OCI-LY7 (cell line): ENCODE measurements around the gene KCNJ16. TPM values are rescaled to one million over a fixed set of nuclear protein-coding genes. Genes with fewer than 3 reads are reported as not detected.

Experiments used
- BruUV-seq: library from RNA; stranded (reverse); fragments of 400-500 nt; replicated peaks from 2 replicates; lab custom pipeline; 2021; lab: Mats Ljungman, UMichigan
- CTCF ChIA-PET: fragments of 300-600 bp; sonication (Branson Sonifier 250); formaldehyde crosslinking; loops from one replicate; lab custom pipeline; 2022; ENCODE audit warnings: antibody characterized with exemption; ENCODE audit not compliant: unreplicated experiment; lab: Charles Lee
- POLR2A ChIA-PET: fragments of 300-600 bp; sonication (Branson Sonifier 250); formaldehyde crosslinking; loops from one replicate; lab custom pipeline; 2022; ENCODE audit warnings: antibody characterized with exemption; lab: Charles Lee
- DNase-seq: peaks from one replicate; pipeline ENCODE4 v3.0.0-alpha.2; 2015; ENCODE audit warnings: low spot score
- H2AFZ ChIP-seq: fragments of 200-600 bp; sonication (generic), shearing (Covaris generic); 2 replicates; pipeline ENCODE4 v1.6.1; 2014; ENCODE audit warnings: mild to moderate bottlenecking, antibody characterized with exemption, low read length, moderate library complexity
- H3K27ac ChIP-seq: fragments of 200-600 bp; sonication (generic); 2 replicates; pipeline ENCODE4 v1.5.1; 2014; ENCODE audit warnings: mixed run types, low read depth, mild to moderate bottlenecking, moderate library complexity, low read length, inconsistent platforms; ENCODE audit not compliant: poor library complexity, severe bottlenecking
- H3K36me3 ChIP-seq: fragments of 200-600 bp; sonication (generic); 2 replicates; pipeline ENCODE4 v1.6.1; 2014; ENCODE audit warnings: mild to moderate bottlenecking, antibody characterized with exemption, low read length, moderate library complexity, mixed read lengths; ENCODE audit not compliant: insufficient read depth
- H3K4me1 ChIP-seq: fragments of 200-600 bp; sonication (generic); 2 replicates; pipeline ENCODE4 v1.5.1; 2014; ENCODE audit warnings: mild to moderate bottlenecking, low read length; ENCODE audit not compliant: insufficient read depth, poor library complexity, severe bottlenecking
- H3K4me2 ChIP-seq: fragments of 200-600 bp; sonication (generic); 2 replicates; pipeline ENCODE4 v1.6.1; 2014; ENCODE audit warnings: mild to moderate bottlenecking, low read length
- H3K4me3 ChIP-seq: fragments of 200-600 bp; sonication (generic); 2 replicates; pipeline ENCODE4 v1.5.1; 2014; ENCODE audit warnings: mild to moderate bottlenecking, low read depth, low read length; ENCODE audit not compliant: poor library complexity, severe bottlenecking
- H3K79me2 ChIP-seq: fragments of 200-600 bp; sonication (generic); 2 replicates; pipeline ENCODE4 v1.6.1; 2016; ENCODE audit warnings: low read depth, mild to moderate bottlenecking, low read length, moderate library complexity, mixed read lengths; ENCODE audit not compliant: insufficient read depth
- H3K9me2 ChIP-seq: fragments of 200-600 bp; sonication (generic); 2 replicates; pipeline ENCODE4 v1.6.1; 2016; ENCODE audit warnings: mild to moderate bottlenecking, low read length, mixed read lengths; ENCODE audit not compliant: insufficient read depth
- H3K9me3 ChIP-seq: fragments of 200-600 bp; sonication (generic); 2 replicates; pipeline ENCODE4 v1.6.1; 2014; ENCODE audit warnings: mild to moderate bottlenecking, mixed run types, low read length, mixed read lengths
- H4K20me1 ChIP-seq: fragments of 200-600 bp; sonication (generic); 2 replicates; pipeline ENCODE4 v1.6.1; 2014; ENCODE audit warnings: mild to moderate bottlenecking, antibody characterized with exemption, low read length, moderate library complexity, mixed read lengths; ENCODE audit not compliant: insufficient read depth
- CTCF ChIP-seq: fragments of 200-600 bp; sonication (generic); conservative IDR thresholded peaks from 2 replicates; pipeline ENCODE4 v1.5.1; 2014; ENCODE audit warnings: mild to moderate bottlenecking, antibody characterized with exemption, low read length, moderate library complexity, mixed read lengths
- EZH2phosphoT487 ChIP-seq: fragments of 200-600 bp; sonication (generic); IDR thresholded peaks from 2 replicates; pipeline ENCODE4 v1.6.1; 2018; ENCODE audit warnings: low read depth, borderline replicate concordance, mild to moderate bottlenecking, mixed run types, antibody characterized with exemption, low read length, moderate library complexity, mixed read lengths
- intact Hi-C: fragments of 100-400 bp; cut with micrococcal nuclease; formaldehyde crosslinking; loops from one replicate; pipeline ENCODE4 v1.10.0; 2022; ENCODE audit not compliant: unreplicated experiment
- total RNA-seq, 2 experiments: library from RNA; depleted of rRNA in 1 of 2; stranded (reverse); fragments of >200 nt in 1 of 2; shearing (Covaris generic) in 1 of 2; gene quantifications; 2 replicates each; pipeline ENCODE4 v1.2.3, GENCODE V29; 2014 to 2022

Gene KCNJ16
- total RNA-seq, 2 experiments from 2014 or later = not detected

DNA sequence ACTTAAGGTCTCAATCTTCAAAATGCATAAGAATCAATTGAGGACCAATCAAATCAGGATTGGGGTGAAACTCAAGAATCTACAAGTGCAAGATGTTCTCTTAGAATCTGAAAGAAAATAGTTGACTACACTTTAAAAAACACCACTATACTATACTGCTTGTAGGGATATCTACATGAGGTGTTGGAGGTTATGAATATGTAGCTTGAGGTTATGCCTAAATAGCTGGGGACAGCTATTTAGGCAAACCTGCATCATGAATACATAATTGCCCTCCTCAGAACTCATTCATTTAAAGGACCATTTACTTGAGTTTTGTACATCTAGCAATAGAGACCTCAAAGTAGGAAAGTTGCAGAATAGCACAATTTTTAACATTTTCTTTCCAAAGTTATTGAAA is 40.1 kb downstream of the KCNJ16 start:
- DNase-seq = no peak
- Histone ChIP-seq H3K27ac (no peak overlapping the region), H3K4me1 (no peaks in the 10 kb centered on the region), H3K9me2 (no peaks in the 10 kb centered on the region), H4K20me1 (no peaks in the 10 kb centered on the region), H3K79me2 (no peaks in the 10 kb centered on the region), H2AFZ (no peak overlapping the region), H3K4me3 (no peak overlapping the region), H3K36me3 (no peaks in the 10 kb centered on the region), H3K9me3 (no peaks in the 10 kb centered on the region), H3K4me2 (no peak overlapping the region)
- ChIA-PET CTCF (no interaction called here), POLR2A (interaction anchor here (1.0 kb wide), 1 partner anchor 11 kb away, joined by 3 read pairs; no protein-coding TSS in a partner anchor)
- no peak for TF ChIP-seq CTCF
- TF ChIP-seq EZH2phosphoT487 = no peak
- intact Hi-C loops = no loop called here
- no TSS peak for BruUV-seq

DNA sequence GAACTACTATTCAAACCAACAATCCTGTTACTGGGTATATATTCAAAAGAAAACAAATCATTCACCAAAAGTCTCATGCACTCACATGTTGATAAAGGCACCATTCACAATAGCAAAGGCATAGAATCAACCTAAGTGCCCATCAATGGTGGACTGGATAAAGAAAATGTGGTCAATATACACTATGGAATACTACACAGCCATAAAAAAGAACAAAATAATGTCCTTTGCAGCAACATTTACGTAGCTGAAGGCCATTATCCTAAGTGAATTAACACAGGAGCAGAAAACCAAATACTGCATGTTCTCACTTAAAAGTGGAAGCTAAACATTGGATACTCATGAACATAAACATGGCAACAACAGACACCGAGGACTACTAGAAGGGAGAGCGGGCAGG is 41.9 kb downstream of the KCNJ16 start:
- Histone ChIP-seq H4K20me1 (no peaks in the 10 kb centered on the region), H3K4me1 (no peaks in the 10 kb centered on the region), H3K9me3 (no peaks in the 10 kb centered on the region), H3K36me3 (no peaks in the 10 kb centered on the region), H3K4me3 (no peak overlapping the region), H3K9me2 (no peaks in the 10 kb centered on the region), H3K79me2 (no peaks in the 10 kb centered on the region), H2AFZ (no peak overlapping the region), H3K27ac (no peak overlapping the region), H3K4me2 (no peak overlapping the region)
- POLR2A ChIA-PET = interaction anchor here (0.6 to 1.1 kb wide), 3 partner anchors 12 to 210 kb away, joined by 3 to 4 read pairs (median 3); no protein-coding TSS in a partner anchor
- CTCF ChIA-PET = interaction anchor here (0.7 kb wide), 1 partner anchor 551 kb away, joined by 3 read pairs; no protein-coding TSS in a partner anchor
- DNase-seq = no peak
- no peak for TF ChIP-seq CTCF
- no peak for TF ChIP-seq EZH2phosphoT487
- intact Hi-C loops = no loop called here
- no TSS peak for BruUV-seq

DNA sequence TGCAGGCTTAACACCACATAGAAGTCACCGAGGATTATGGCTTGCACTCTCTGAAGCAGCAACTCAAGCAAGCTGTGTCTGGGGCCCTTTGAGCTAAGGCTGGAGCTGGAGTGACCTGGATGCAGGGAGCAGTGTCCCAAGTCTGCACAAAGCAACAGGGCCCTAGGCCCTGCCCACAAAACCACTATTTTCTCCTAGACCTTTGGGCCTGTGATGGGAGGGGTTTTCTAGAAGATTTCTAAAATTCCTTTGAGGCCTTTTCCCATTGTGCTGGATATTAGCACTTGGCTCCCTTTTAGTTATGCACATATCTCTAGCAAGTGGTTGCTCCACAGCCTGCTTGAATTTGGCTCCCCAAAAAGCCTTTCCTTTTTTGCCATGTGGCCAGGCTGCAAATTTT is 44.5 kb downstream of the KCNJ16 start:
- Histone ChIP-seq H3K9me3 (no peaks in the 10 kb centered on the region), H3K36me3 (no peaks in the 10 kb centered on the region), H3K27ac (no peak overlapping the region), H3K4me2 (no peak overlapping the region), H4K20me1 (no peaks in the 10 kb centered on the region), H3K4me1 (no peaks in the 10 kb centered on the region), H3K4me3 (no peak overlapping the region), H3K79me2 (no peaks in the 10 kb centered on the region), H2AFZ (no peak overlapping the region), H3K9me2 (no peaks in the 10 kb centered on the region)
- POLR2A ChIA-PET = interaction anchor here (0.6 kb wide), 1 partner anchor 16 kb away, joined by 4 read pairs; no protein-coding TSS in a partner anchor
- no peak for DNase-seq
- CTCF ChIA-PET = no interaction called here
- intact Hi-C loops = no loop called here
- TF ChIP-seq CTCF = no peak
- no TSS peak for BruUV-seq
